LNCaP clone FGC (cell line): Measurements from ENCODE around the gene SEMA3D.

ENCODE experiments used
- DNase-seq: peaks from one replicate; pipeline ENCODE4 v3.0.0-alpha.2; 2011; ENCODE audit warnings: low read depth
- H3K4me3 ChIP-seq: 2 replicates; pipeline ENCODE4 v1.5.1; 2011; ENCODE audit warnings: mild to moderate bottlenecking, low read depth, low read length, control low read depth
- TF ChIP-seq, protein P1 (sequence below): IDR thresholded peaks from 2 replicates; pipeline ENCODE4 v1.5.1; 2012; ENCODE audit warnings: mild to moderate bottlenecking; ENCODE audit not compliant: control insufficient read depth, insufficient read depth; ENCODE audit errors: extremely low read depth

SEMA3D gene

GRCh38 chr7:85160223-85160622 is 26.6 kb downstream of the SEMA3D start:
- TF ChIP-seq, protein P1, sequence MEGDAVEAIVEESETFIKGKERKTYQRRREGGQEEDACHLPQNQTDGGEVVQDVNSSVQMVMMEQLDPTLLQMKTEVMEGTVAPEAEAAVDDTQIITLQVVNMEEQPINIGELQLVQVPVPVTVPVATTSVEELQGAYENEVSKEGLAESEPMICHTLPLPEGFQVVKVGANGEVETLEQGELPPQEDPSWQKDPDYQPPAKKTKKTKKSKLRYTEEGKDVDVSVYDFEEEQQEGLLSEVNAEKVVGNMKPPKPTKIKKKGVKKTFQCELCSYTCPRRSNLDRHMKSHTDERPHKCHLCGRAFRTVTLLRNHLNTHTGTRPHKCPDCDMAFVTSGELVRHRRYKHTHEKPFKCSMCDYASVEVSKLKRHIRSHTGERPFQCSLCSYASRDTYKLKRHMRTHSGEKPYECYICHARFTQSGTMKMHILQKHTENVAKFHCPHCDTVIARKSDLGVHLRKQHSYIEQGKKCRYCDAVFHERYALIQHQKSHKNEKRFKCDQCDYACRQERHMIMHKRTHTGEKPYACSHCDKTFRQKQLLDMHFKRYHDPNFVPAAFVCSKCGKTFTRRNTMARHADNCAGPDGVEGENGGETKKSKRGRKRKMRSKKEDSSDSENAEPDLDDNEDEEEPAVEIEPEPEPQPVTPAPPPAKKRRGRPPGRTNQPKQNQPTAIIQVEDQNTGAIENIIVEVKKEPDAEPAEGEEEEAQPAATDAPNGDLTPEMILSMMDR, result no peak
- H3K4me3 ChIP-seq, result no peak overlapping the region
- no peak for DNase-seq

GRCh38 chr7:85159003-85159402 is 27.9 kb downstream of the SEMA3D start:
- H3K4me3 ChIP-seq, result no peak overlapping the region
- TF ChIP-seq, protein P1, result no peak
- no peak for DNase-seq

- TF ChIP-seq, protein P1, result no peak
- DNase-seq, result no peak
Observed at GRCh38 chr7:85156661-85157208, 30.1 kb downstream of the SEMA3D start.

DNA sequence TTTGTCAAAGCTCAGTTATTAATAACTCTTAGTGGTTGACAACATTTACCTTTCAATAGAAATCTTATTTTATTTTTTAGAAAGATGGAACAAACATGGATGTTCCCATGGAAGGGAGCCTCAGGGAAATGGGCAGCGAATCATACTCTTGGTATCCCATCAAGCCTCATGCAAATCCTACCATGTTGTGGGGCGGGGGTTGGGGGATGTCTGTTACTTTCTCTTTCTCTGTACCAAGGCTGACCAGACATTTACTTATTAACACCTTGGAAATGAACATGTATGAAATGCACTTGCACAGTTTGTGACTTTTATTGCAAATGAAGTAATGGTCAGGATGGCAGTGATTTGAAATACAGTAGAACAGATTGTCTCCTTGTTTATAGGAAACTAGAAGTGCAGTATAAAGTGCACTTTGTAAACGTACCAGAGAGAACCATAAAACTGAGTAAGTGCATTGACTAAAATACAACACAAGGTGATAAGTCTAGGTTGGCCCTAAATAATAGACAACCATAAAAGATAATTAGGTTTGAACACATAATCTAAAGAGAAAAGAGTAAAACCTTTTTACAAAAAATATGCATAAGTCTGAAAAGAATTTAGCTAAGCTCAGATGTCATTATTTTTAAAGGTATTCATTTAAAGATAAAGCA is 32.4 kb downstream of the SEMA3D start:
- TF ChIP-seq, protein P1, result no peak
- H3K4me3 ChIP-seq, result no peak overlapping the region
- DNase-seq, result no peak

More at GRCh38 chr7:85156661-85157208, 30.1 kb downstream of the SEMA3D start:
- H3K4me3 ChIP-seq, result no peak overlapping the region

- DNase-seq, result no peak
- TF ChIP-seq, protein P1, result no peak
- H3K4me3 ChIP-seq, result no peak overlapping the region
Observed at GRCh38 chr7:85153715-85154114, 33.1 kb downstream of the SEMA3D start.

GRCh38 chr7:85150624-85151023 is 36.2 kb downstream of the SEMA3D start:
- TF ChIP-seq, protein P1, result no peak
- DNase-seq, result no peak
- no peak overlapping the region for H3K4me3 ChIP-seq

DNA sequence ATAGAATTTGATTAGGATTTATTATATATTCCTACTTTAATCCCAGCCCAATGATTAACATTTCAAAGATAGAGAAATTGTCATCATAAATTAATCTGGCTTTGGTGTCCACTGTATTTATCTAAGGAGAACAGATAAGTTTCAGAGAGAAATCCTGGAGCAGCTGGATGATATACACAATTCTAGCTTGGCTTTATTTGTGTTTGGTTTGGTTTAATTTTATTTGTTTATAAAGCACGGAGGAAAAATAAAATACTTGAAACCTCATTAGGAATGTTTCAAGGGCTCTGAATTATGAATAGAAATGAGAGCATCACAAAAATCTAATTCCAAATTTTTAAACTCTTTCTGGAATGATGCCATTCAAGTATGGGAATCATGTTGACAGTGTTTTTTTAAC is 42.1 kb downstream of the SEMA3D start:
- H3K4me3 ChIP-seq, result no peak overlapping the region
- TF ChIP-seq, protein P1, result no peak
- DNase-seq, result no peak
